CD14-positive monocyte (primary cell): ENCODE data around the gene GOSR2. TPM values are rescaled to one million over a fixed set of nuclear protein-coding genes. Genes with fewer than 3 reads are reported as not detected.

ENCODE experiments used
- DNase-seq, 3 donors: peaks; one replicate each; pipeline ENCODE4 v3.0.0-alpha.2; 2011 to 2022
- H2AFZ ChIP-seq: 2 replicates; pipeline ENCODE4 v1.6.0; 2012; ENCODE audit warnings: mild to moderate bottlenecking, low read depth, low read length, inconsistent platforms; ENCODE audit not compliant: insufficient read depth, poor library complexity, severe bottlenecking
- H3K27ac ChIP-seq, 2 donors: 1 replicate in 1 of 2; 2 replicates in 1 of 2; pipeline ENCODE4 v1.5.1; 2012 to 2013; ENCODE audit warnings: low read length in 2 of 2, control low read depth in 1 of 2, inconsistent platforms in 1 of 2, low read depth in 1 of 2, mild to moderate bottlenecking in 1 of 2
- H3K27me3 ChIP-seq, 2 donors: one replicate each; pipeline versions ENCODE4 v1.6.0 to v1.6.1; 2011 to 2013; ENCODE audit warnings: low read length in 2 of 2; ENCODE audit not compliant: control insufficient read depth in 2 of 2, insufficient read depth in 2 of 2
- H3K36me3 ChIP-seq, 2 donors: replicated peaks in 1 of 2; 1 replicate in 1 of 2; 2 replicates in 1 of 2; pipeline versions ENCODE4 v1.5.1 to v1.6.1; 2012 to 2013; ENCODE audit warnings: low read length in 2 of 2, control low read depth in 1 of 2, inconsistent platforms in 1 of 2, mild to moderate bottlenecking in 1 of 2; ENCODE audit not compliant: insufficient read depth in 2 of 2, control insufficient read depth in 1 of 2
- H3K4me1 ChIP-seq, 2 donors: 1 replicate in 1 of 2; 2 replicates in 1 of 2; pipeline versions ENCODE4 v1.5.1 to v1.6.1; 2012 to 2013; ENCODE audit warnings: low read length in 2 of 2, control low read depth in 1 of 2, inconsistent platforms in 1 of 2, mild to moderate bottlenecking in 1 of 2, moderate library complexity in 1 of 2; ENCODE audit not compliant: insufficient read depth in 2 of 2, control insufficient read depth in 1 of 2
- H3K4me2 ChIP-seq: replicated peaks from 2 replicates; pipeline ENCODE3; 2012; ENCODE audit warnings: low read length, moderate library complexity, mild to moderate bottlenecking; ENCODE audit not compliant: poor library complexity, severe bottlenecking; ENCODE audit errors: extremely low read depth
- H3K4me3 ChIP-seq, 3 experiments: fragments of 200-600 bp in 1 of 3; sonication (generic) in 1 of 3; replicated peaks in 1 of 3; 1 replicate in 2 of 3; 2 replicates in 1 of 3; pipeline ENCODE4 v1.5.1; 2011 to 2013; ENCODE audit warnings: low read length in 3 of 3, mild to moderate bottlenecking in 3 of 3, control low read depth in 2 of 3, low read depth in 2 of 3, inconsistent platforms in 1 of 3, moderate library complexity in 1 of 3
- H3K79me2 ChIP-seq: 2 replicates; pipeline ENCODE4 v1.6.0; 2012; ENCODE audit warnings: mild to moderate bottlenecking, control low read depth, inconsistent platforms, low read length, moderate library complexity; ENCODE audit not compliant: insufficient read depth
- H3K9ac ChIP-seq: 2 replicates; pipeline ENCODE4 v1.6.0; 2017; ENCODE audit warnings: low read length, mild to moderate bottlenecking; ENCODE audit not compliant: insufficient read depth, poor library complexity, severe bottlenecking
- H3K9me3 ChIP-seq, 2 donors: replicated peaks in 1 of 2; 1 replicate in 1 of 2; 2 replicates in 1 of 2; pipeline versions ENCODE4 v1.5.1 to v1.6.1; 2012 to 2013; ENCODE audit warnings: low read length in 2 of 2, control low read depth in 1 of 2; ENCODE audit not compliant: control insufficient read depth in 1 of 2, insufficient read depth in 1 of 2
- H4K20me1 ChIP-seq: 2 replicates; pipeline ENCODE4 v1.6.0; 2012; ENCODE audit warnings: mild to moderate bottlenecking, low read length, control low read depth, moderate library complexity; ENCODE audit not compliant: insufficient read depth
- H3K27ac Mint-ChIP-seq, 7 donors: one replicate each; pipeline ENCODE4 v1.8.0; 2020; ENCODE audit warnings: mild to moderate bottlenecking in 7 of 7, mixed read lengths in 7 of 7, moderate library complexity in 6 of 7, inconsistent platforms in 2 of 7
- H3K27me3 Mint-ChIP-seq, 3 donors: one replicate each; pipeline ENCODE4 v1.8.0; 2021 to 2022; ENCODE audit warnings: low read depth in 3 of 3, mild to moderate bottlenecking in 3 of 3, mixed read lengths in 3 of 3, moderate library complexity in 3 of 3, inconsistent platforms in 1 of 3
- H3K36me3 Mint-ChIP-seq, 2 donors: one replicate each; pipeline ENCODE4 v1.8.0; 2020; ENCODE audit warnings: mixed read lengths in 2 of 2, inconsistent platforms in 1 of 2, mild to moderate bottlenecking in 1 of 2
- H3K4me1 Mint-ChIP-seq: one replicate; pipeline ENCODE4 v1.8.0; 2020; ENCODE audit warnings: mild to moderate bottlenecking, mixed read lengths
- H3K4me3 Mint-ChIP-seq, 2 donors: one replicate each; pipeline ENCODE4 v1.8.0; 2020; ENCODE audit warnings: mild to moderate bottlenecking in 2 of 2, mixed read lengths in 2 of 2, moderate library complexity in 1 of 2
- H3K9me3 Mint-ChIP-seq, 7 donors: one replicate each; pipeline ENCODE4 v1.8.0; 2020 to 2022; ENCODE audit warnings: mixed read lengths in 7 of 7, mild to moderate bottlenecking in 6 of 7, moderate library complexity in 6 of 7, inconsistent platforms in 2 of 7
- CTCF ChIP-seq: fragments of 200-600 bp; IDR thresholded peaks from one replicate; pipeline ENCODE4 v1.8.0; 2022; ENCODE audit warnings: antibody characterized with exemption, mild to moderate bottlenecking
- WGBS: methylation state at CpG from one replicate; pipeline ENCODE4 v1.1.5; 2013; ENCODE audit warnings: missing lambda C conversion rate; ENCODE audit not compliant: insufficient coverage; 5-methylcytosine and 5-hydroxymethylcytosine counted together
- intact Hi-C, 2 donors: fragments of 100-400 bp; cut with micrococcal nuclease; formaldehyde crosslinking; loops; one replicate each; pipeline versions ENCODE4 v1.15.0 to v1.15.1; 2023
- polyA plus RNA-seq, 3 donors: library from polyadenylated mRNA; depleted of rRNA in 1 of 3; unstranded in 2 of 3; stranded (reverse) in 1 of 3; fragments of 300-500 nt in 2 of 3; fragments of >200 nt in 1 of 3; fragmentation: Illumina TruSeq in 2 of 3; gene quantifications; 1 replicate in 2 of 3; 2 replicates in 1 of 3; pipeline ENCODE4 v1.2.3, GENCODE V29; 2012 to 2021

GOSR2 gene
- polyA plus RNA-seq, 3 donors, result 25.2 to 31.1 (median 27.7) TPM

- TF ChIP-seq CTCF, result no peak
- H3K4me1 ChIP-seq, result peaks cover 4 to 17% of the 10 kb centered on the region in 2 donors
Measured at GRCh38 chr17:46890638-46891037, 32.3 kb upstream of the GOSR2 start.

GRCh38 chr17:46892192-46892703 is 30.7 kb upstream of the GOSR2 start:
- 42% methylated on average over 3 of the region's 4 CpGs for WGBS
- Mint-ChIP-seq H3K27ac (no peak overlapping the region), H3K27me3 (peaks cover 15 to 22% (median 15%) of the 10 kb centered on the region in 3 donors), H3K9me3 (peaks cover 0 to 1% (median 0%) of the 10 kb centered on the region in 7 donors), H3K4me3 (no peak overlapping the region), H3K36me3 (no peaks in the 10 kb centered on the region), H3K4me1 (peaks cover 16% of the 10 kb centered on the region)
- Histone ChIP-seq H3K4me3 (no peak overlapping the region), H3K9ac (no peak overlapping the region), H3K36me3 (no peaks in the 10 kb centered on the region), H2AFZ (no peak overlapping the region), H3K27ac (no peak overlapping the region), H4K20me1 (no peaks in the 10 kb centered on the region), H3K27me3 (peaks cover 0 to 2% of the 10 kb centered on the region in 2 donors), H3K4me2 (no peak overlapping the region), H3K79me2 (no peaks in the 10 kb centered on the region), H3K9me3 (no peaks in the 10 kb centered on the region), H3K4me1 (peaks cover 4 to 17% of the 10 kb centered on the region in 2 donors)
- TF ChIP-seq CTCF, result no peak
- intact Hi-C loops, result no loop called here
- no peak for DNase-seq

More at GRCh38 chr17:46890638-46891037, 32.3 kb upstream of the GOSR2 start:
- H3K9ac ChIP-seq, result no peak overlapping the region
- H3K4me2 ChIP-seq, result no peak overlapping the region
- no peaks in the 10 kb centered on the region for H4K20me1 ChIP-seq
- no peaks in the 10 kb centered on the region for H3K79me2 ChIP-seq
- H3K9me3 Mint-ChIP-seq, result no peaks in the 10 kb centered on the region
- no peak overlapping the region for H3K4me3 Mint-ChIP-seq
- no peak for DNase-seq
- H3K27me3 Mint-ChIP-seq, result peaks cover 9 to 20% (median 15%) of the 10 kb centered on the region in 3 donors
- no peak overlapping the region for H2AFZ ChIP-seq
- H3K4me3 ChIP-seq, result no peak overlapping the region
- H3K36me3 Mint-ChIP-seq, result no peaks in the 10 kb centered on the region
- H3K27ac Mint-ChIP-seq, result peak overlapping the region in 2 of 7 donors; percentile 15 to 26
- peaks cover 0 to 2% of the 10 kb centered on the region in 2 donors for H3K27me3 ChIP-seq
- H3K36me3 ChIP-seq, result no peaks in the 10 kb centered on the region
- H3K9me3 ChIP-seq, result no peaks in the 10 kb centered on the region
- intact Hi-C loops, result no loop called here
- WGBS, result 33% methylated on average over 3 of the region's 6 CpGs
- H3K4me1 Mint-ChIP-seq, result peaks cover 16% of the 10 kb centered on the region
- H3K27ac ChIP-seq, result no peak overlapping the region
